Stimulated activated CD8-positive, alpha-beta memory T cell treated with anti-CD3 and anti-CD28 coated beads, Interleukin-4, amount 100 ng/mL, for 4 hours (primary cell): ENCODE results near the gene PRAMEF25.
"Not testable (repeated sequence)": the region's sequence is repeated elsewhere in the genome, so short reads cannot be mapped to it uniquely, and the experiment has no call there.

Experiments used
- DNase-seq, 2 donors: peaks; one replicate each; pipeline ENCODE4 v3.0.0-alpha.2; 2020; ENCODE audit warnings: low read depth in 2 of 2, low spot score in 1 of 2

The PRAMEF25 gene

DNA sequence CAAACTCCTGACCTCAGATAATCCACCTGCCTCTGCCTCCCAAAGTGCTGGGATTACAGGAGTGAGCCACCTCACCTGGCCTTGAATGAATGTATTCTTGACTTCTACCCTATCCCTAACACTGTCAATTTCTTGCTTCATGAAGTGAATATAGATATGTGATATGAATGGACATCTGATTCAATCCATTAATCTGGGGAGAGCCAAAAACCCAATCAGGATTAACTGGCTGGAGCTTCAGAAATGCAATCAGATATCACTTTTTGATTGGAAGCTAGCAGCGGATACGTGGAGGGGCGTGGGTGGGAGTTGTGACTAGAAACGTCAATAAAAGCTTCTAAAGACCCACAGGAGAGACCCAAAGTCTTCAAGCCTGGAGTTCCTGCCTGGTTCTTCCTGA is at the start of gene PRAMEF25:
Gene PRAMEF25 (plus strand): TSS at position 301 of the 400 bp plus-strand sequence. CDS start 2,920 bp downstream, outside the sequence.
- not testable (repeated sequence) for DNase-seq

GRCh38 chr1:13056475-13056874 is 14.1 kb upstream of the PRAMEF25 start, which contains the start of gene PRAMEF27:
TSS of gene PRAMEF27 (minus strand) at chr1:13056575. CDS start at chr1:13053659, 2,916 bp downstream.
- DNase-seq: not testable (repeated sequence)

- not testable (repeated sequence) for DNase-seq
These were observed 46.2 kb downstream of the PRAMEF25 start, which contains the start of gene HNRNPCL2 for GRCh38 chr1:13116754-13117153. TSS of gene HNRNPCL2 (minus strand) at chr1:13116854. CDS start at chr1:13116400, 454 bp downstream.
